ENCODE data around the gene GNAS.

The GNAS gene

DNA sequence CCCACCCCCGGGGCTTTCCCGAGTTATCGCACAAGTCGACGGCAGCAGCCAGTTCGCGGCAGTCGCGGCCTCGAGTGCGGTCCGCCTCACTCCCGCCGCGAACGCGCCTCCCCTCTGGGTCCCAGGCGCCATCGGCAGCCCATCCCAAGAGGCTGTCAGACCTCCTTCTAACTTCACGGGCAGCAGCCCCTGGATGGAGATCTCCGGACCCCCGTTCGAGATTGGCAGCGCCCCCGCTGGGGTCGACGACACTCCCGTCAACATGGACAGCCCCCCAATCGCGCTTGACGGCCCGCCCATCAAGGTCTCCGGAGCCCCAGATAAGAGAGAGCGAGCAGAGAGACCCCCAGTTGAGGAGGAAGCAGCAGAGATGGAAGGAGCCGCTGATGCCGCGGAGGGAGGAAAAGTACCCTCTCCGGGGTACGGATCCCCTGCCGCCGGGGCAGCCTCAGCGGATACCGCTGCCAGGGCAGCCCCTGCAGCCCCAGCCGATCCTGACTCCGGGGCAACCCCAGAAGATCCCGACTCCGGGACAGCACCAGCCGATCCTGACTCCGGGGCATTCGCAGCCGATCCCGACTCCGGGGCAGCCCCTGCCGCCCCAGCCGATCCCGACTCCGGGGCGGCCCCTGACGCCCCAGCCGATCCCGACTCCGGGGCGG, 1.6 kb downstream of the GNAS start:
- DNase-seq (ENCODE audit: low read depth in 1 of 2, low spot score in 1 of 2), result no peak

DNA sequence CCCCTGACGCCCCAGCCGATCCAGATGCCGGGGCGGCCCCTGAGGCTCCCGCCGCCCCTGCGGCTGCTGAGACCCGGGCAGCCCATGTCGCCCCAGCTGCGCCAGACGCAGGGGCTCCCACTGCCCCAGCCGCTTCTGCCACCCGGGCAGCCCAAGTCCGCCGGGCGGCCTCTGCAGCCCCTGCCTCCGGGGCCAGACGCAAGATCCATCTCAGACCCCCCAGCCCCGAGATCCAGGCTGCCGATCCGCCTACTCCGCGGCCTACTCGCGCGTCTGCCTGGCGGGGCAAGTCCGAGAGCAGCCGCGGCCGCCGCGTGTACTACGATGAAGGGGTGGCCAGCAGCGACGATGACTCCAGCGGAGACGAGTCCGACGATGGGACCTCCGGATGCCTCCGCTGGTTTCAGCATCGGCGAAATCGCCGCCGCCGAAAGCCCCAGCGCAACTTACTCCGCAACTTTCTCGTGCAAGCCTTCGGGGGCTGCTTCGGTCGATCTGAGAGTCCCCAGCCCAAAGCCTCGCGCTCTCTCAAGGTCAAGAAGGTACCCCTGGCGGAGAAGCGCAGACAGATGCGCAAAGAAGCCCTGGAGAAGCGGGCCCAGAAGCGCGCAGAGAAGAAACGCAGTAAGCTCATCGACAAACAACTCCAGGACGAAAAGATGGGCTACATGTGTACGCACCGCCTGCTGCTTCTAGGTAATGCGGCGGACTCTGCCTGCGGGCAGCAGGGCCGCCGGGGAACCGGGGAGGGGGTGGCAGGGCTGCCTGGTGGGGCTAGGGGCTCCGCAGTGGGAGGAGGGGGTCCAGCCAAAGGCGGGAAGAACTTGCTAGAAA, 2.3 kb downstream of the GNAS start:
- DNase-seq (ENCODE audit: low read depth in 1 of 2, low spot score in 1 of 2), result no peak

DNA sequence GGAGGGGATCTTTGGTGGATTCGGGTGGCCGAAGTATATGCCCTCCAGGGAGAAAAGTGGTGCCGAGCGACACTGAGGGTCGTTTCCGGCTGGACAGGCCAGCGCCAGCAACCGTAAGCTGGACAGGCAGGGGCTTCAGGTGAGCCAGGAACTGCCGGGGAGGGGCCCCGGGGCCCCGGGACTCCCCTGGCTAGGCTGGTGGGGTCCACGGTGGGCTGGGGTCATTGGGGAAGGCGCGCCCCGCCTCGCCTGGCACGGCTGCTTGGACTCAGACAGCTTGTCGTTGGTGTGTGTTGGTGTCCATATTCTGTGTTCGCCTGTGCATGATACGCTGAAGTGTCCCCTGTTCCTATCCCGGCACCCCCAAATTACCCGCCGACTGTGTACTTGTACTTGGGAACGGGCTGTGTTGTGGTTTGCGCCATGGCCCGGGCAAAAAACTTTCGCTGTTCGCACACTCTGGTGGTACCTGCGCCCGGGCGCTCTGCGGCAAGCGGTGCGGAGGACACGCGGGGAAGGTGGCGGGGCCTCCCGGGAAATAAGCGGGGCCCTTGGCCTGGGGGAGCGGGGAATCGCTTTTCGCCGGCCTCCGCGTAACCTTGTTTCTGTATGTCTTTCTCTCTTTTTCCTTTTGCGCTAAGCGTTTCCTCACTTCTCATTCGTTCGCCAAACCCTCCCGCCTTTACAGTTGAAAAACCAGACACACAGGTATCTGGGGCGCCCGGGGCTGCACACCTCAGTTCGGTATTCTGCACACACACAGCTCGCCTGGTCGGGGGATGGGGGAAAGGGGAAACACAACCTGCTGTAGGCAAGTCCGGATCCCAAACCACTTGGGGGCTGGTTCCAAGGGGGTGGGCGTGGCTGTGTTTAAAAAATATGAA, 3.2 kb downstream of the GNAS start:
- no peak for DNase-seq (ENCODE audit: low read depth in 1 of 2, low spot score in 1 of 2)

DNA sequence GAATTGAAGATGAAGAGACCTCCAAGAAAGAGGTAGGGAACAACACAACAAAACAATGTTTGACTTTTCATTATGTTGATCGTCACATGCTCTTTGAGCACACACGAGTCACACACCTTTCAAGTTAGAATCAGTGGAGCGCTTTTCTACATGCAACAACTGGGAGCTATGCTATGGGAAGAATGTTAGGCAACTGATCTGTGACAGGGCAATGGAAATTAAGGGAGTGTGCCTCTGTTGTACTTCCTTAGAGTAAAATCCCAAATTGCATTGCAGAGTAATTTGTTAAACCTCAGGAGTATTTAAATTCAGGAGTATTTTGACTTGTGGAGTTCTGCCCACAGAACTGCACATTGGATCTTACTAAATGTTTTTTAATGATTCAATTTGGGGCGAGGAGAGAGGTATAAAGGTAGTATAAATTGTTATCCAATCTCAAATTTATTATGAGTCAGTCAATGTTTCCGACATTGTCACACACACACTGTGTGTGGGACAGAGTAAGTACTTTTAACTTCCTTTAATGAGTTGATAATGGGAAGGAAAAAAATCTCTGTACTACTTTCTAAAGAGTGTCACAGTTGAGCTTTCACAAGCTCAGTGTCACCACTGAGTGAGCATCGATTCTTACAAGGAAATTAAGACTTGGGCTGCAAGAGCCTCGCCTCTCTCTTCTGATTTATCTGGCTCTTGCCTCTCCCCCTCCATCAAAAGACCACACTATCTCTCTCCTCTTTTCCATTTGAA, 10.7 kb downstream of the GNAS start:
- no peak for DNase-seq (ENCODE audit: low read depth in 1 of 2, low spot score in 1 of 2)

DNA sequence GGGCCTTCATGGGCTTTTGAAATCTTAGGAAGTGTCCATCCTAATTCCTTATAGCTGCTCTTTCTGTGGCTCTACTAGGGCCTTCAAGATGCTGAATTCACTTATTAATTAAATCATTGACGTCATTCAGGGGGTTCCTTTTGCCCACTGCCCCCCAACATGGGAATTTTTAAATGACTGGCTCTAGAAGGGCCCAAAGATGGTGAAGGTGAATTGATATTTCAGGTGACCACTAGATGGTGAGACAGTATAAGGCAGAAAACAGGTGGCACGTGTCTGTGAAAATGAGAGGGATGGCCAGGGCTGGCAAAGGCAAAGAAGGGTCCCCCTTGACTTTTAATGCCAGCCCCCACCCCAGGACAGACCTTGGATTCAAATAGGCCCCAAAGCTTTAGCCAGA, 11.8 kb downstream of the GNAS start:
- DNase-seq (ENCODE audit: low read depth in 1 of 2, low spot score in 1 of 2), result no peak

DNA sequence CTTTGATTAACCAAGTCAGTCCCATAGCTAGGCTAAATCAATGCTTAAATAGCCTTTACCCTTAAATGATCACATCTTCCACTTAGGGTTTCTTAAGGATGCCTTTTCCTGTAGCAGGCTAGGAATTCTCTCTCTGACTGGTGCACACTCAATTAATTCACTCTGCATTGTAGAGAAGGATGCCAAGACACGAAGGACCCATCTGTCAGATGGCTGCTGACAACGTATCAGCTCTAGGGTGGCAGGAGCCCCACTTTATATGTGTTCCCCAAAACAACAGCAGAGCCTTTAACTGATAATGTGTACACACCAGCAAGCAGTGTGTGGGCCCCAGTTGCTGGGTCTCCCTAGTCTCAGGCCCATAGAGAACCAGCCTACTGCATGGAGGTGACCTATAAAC, 13.3 kb downstream of the GNAS start:
- DNase-seq (ENCODE audit: low read depth in 1 of 2, low spot score in 1 of 2), result no peak

DNA sequence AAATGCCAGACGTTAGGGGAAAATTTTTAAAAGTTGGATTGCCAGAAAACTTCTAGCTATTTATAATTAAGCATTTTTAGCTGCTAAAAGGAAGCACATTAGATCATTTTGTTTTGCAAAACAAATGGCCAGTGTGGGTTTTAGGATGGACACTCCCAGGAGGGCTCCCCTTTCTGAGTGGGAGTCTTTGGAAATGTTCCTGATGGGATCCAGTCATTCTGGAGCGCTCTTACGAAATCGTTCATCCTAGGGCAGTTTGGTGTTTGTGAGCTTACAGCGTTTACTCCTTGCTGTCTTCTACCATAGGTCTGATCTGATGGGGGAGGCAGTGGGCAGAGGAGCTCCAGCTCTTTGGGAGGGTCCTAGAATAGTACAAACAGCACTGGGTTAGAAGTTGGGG, 14.7 kb downstream of the GNAS start:
- DNase-seq (ENCODE audit: low read depth in 1 of 2, low spot score in 1 of 2), result no peak

DNA sequence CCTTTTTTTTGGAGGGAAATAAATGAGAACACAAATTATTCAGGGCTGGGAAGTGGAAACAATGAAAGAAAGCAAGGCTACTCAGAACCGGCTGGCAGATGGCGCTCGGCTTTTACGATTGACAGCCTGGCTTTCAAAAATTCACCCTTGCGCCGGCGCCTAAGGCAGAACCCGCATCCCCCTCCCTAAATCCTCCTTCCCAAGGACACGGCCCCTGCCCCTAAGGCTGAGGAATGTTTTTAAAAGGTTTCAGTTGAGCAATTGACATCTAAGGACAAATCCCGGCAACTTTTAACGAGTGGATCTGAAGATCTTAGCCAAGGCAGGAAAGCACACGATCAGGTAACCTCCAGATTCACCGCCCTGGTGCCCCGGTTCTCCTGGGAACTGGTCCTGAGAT, 16.3 kb downstream of the GNAS start:
- DNase-seq (ENCODE audit: low read depth in 1 of 2, low spot score in 1 of 2), result no peak

DNA sequence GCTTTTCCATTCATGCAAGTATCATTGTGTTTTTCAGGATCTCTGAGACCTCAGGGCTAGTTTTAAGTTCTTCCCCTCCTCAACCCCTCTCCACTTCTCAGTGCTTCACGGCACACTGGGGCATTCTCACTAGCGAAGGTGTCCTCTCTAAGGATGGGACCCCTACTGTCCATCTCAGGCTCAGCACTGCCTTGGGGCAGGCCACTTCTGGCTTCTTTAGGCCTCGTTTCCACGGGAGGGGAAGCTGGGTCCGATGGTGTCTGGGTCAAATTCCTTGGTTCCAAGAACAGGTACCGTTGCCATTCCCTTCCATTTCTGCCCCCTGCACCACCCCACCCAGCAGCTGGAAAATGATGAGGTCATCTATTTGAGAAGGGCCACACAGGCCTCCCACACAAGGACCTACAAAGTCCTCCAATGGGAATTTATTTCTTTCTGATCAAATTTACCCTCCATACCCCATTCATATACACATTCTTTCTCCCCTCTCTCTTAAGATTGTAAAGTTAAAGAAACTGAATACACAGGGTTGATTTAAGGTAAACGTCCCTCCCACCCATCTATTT, 17.2 kb downstream of the GNAS start:
- DNase-seq (ENCODE audit: low read depth in 1 of 2, low spot score in 1 of 2), result no peak

DNA sequence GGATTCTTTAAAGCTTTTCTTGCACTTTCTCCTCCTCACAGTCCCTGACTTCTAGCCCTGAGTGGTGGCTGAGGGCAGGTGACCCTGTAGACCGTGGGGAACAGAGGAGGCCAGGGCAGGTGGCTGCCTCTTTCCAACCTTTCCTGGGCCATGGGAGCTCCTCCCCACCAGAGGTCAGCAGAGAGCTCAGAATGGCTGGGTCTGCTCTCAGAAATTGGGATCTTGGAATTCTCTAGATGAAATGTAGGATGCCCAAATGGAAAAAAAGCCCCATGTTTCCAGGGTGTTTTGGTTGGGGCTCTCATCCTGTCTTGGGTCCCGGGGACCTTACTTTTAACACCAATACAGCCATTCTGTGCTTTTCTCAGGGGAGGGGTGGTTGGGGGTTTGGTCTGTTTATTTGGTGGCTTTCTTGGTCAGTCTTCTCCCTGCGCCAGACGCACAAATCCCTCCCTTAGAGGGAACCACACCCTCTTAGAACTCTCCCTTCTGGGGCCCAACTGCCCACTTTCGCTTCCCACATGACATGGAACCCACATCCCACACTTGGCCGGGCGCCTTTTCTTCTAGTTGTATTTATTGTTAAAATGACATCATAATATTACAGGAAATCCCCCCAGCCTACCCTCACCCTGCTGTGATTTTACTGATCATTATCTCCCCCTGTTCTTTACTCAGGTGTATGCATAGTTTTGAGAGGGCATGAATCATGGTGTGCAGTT, 17.9 kb downstream of the GNAS start:
- DNase-seq (ENCODE audit: low read depth in 1 of 2, low spot score in 1 of 2), result no peak

DNA sequence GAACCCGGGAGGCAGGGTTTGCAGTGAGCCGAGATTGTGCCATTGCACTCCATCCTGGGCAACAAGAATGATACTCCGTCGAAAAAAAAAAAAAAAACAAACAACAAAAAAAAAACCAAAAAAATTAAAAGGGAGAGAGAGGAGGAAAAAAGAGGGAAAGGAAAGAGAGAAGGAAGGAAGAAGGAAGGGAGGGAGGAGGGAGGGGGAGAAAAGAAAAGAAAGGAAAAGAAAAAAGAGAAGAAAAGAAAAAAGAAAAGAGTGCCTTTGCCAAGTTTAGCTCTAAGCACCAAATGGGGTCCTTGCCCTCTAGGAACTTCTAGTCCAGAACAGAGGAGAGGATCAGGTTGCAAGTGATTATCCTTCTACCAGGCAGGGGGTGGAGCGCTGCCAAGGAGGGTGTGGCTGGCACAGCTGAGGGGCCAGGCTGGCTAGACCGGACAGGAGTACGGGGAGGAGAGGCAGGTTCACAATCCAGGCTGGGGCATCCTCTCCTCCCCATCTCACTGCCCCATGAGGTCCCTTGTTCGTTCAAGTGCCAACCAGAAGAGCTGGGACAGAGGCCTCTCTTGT, 19.1 kb downstream of the GNAS start:
- DNase-seq (ENCODE audit: low read depth in 1 of 2, low spot score in 1 of 2), result no peak

DNA sequence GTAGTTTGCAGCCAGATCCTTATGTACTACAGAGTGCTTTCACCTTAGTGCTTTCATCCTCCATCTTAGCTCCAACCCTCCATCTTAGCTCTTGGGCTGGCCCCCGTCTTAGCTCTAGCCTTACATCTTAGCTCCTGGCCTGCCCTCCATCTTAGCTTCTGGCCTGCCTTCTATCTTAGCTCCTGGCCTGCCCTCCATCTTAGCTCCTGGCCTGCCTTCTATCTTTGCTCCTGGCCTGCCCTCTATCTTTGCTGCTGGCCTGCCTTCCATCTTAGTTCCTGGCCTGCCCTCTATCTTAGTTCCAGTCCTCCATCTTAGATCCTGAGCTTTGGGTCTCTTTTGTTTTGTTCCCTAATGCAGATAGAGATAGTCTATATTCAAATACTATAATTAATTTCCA, 22.0 kb downstream of the GNAS start:
- DNase-seq (ENCODE audit: low read depth in 1 of 2, low spot score in 1 of 2), result no peak

DNA sequence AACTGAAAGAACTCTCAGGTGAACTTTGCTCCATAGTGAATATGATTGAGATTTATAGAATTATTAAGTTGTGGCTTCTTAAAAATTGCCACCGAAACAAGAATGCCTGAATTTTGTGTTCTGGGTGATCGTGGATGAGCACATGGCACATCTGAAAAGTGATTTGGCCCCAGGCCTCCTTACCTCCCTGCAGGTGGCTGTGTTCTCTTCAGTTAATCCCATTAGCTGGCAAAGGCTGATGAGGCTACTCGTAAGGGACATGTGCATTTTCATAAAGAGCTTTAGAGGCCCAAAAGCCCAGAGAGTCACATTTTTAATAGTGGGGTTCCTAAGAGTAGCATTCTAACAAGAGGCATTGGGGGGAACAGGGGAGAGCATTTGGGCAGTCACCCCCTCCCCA, 22.6 kb downstream of the GNAS start:
- DNase-seq (ENCODE audit: low read depth in 1 of 2, low spot score in 1 of 2), result no peak

DNA sequence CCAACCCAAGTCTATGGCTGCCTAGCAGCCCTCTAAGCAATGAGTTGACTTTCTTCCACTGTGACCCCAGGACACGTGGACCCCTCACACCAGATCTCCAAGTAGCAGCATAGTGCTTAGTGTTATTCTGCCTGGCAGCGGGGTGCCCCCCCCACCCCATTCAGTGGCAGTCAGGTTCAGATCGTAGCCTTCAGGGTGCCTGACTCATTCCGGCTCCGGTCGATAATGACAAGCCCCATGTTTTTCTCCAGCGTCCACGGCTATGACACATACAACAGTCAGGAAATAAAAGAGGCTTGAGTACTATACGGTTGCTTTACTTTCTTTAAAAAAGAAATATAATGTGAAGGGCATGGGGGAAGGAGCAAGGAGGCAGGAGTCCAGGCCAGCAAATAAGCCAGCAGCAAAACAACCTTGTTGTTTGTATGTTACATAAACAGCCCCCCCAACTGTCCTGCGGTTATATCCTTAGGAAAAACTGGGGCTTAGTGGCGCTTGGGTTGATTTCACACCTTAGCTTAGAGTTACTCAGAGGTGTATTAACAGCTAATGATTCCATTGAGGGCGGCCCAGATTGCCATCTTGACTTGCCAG, 23.1 kb downstream of the GNAS start:
- DNase-seq (ENCODE audit: low read depth in 1 of 2, low spot score in 1 of 2), result no peak

DNA sequence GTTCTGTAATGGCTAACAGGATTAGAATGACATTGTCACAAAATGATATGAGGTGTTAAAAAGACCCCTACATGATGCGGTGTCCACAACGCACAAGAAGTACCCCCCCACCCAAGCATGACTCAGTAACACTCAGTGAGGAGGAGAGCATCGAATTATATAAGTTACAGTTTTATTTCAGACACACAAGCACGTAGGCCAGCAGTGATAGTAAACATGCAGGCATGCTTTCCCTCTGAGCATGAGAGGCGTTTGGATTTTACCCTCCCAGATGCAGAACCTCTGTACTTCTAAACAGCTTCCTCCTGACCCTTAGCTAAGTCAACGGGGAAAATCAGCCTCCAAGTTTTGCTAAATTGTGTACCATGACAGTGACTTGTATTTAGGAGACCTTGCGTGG, 23.9 kb downstream of the GNAS start:
- DNase-seq (ENCODE audit: low read depth in 1 of 2, low spot score in 1 of 2), result no peak

DNA sequence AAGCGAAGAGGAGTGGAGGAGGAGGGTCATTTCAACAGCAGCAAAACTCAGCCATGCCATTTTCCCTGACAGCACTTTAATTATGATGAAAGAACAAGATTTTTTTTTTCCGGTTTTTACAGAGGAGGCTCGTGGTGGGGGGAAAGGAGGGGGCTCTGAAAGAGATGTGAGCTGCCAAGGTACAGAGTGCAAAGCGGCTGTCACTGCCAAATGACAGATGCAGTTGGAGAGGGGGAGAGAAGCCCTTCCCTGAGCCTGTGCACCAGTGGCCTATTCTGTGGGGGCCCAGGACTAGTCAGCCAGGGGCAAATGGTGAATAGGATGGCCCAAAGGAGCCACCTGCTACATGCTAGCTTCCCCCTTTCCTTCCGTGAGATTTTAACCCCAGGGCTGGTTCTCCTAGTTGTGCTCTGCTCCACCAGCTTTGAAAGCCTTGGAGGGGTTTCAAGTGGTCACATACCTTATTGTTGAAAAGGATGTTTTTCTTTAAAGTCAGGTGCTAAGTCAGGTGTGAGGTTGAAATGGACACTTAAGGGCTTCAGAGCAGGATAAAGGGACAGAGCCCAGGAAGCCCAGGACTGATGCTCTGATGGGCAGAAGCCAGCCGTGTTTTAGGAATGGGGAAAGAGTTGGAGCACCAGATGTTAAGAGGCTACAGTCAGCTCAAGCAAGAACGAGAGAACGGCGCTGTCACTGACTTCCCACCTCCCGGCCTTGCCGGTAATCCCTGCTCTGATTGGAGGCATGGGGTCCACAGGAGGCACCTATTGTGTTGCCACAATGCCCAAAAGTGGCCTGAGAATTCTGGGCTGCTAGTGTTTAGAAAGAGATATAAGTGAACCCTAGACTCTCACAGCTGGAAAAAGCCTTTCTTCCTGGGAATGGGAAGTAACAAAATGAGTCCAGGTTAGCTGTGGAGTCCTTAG, 24.8 kb downstream of the GNAS start:
- no peak for DNase-seq (ENCODE audit: low read depth in 1 of 2, low spot score in 1 of 2)

DNA sequence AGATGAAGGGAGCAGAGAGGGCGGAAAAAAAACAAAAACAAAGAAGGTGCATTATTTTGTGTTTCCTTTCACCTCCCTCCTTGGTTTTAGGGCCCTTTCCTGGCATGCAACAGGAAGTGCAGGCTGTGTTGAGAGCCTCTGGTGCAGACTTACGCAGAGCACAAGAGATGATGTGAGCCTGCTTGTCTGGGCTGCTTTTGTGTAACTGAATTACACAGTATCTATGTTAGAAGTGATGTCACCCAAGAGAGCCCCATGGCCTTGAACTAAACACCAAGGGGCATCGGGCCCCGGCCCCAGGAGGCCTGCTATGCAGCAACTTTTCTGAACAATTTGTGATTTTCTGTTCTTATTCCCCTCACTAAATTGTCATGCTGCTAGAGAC, 25.5 kb downstream of the GNAS start:
- no peak for DNase-seq (ENCODE audit: low read depth in 1 of 2, low spot score in 1 of 2)

DNA sequence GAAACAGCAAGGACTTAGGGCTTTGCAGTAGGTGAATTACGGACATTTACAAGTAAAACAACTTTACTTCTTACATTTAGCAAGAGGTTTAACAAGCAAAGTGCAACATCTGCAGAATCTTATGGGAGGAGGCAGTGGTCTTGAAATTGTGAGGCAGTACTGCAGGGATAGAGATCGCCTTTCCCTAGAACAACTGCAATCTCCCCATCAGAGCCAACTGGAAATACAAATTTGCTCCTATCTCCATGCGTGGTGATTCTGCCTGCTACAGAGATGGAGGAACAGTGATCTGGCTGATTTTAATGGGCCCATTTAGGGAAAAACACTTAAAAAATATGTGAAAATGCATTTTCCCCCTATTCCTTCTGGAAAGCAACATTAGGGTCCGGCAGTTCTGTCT, 25.9 kb downstream of the GNAS start:
- no peak for DNase-seq (ENCODE audit: low read depth in 1 of 2, low spot score in 1 of 2)

All from stimulated activated CD4-positive, alpha-beta T cell treated with anti-CD3 and anti-CD28 coated beads, Interleukin-15, amount 100 ng/mL, for 1 hour (primary cell).